ES-I3 (cell line): ENCODE measurements around the gene AZIN2.
"Not testable (repeated sequence)": the region's sequence is repeated elsewhere in the genome, so short reads cannot be mapped to it uniquely, and the experiment has no call there.

Source experiments
- H3K36me3 ChIP-seq: 2 replicates; pipeline ENCODE4 v1.6.1; 2013; ENCODE audit warnings: mild to moderate bottlenecking, low read length, control low read depth, moderate library complexity; ENCODE audit not compliant: insufficient read depth
- H3K4me1 ChIP-seq: 2 replicates; pipeline ENCODE4 v1.6.1; 2013; ENCODE audit warnings: mild to moderate bottlenecking, control low read depth, low read length; ENCODE audit not compliant: insufficient read depth
- H3K9ac ChIP-seq: 2 replicates; pipeline ENCODE4 v1.6.1; 2013; ENCODE audit warnings: low read depth, mild to moderate bottlenecking, low read length, moderate library complexity
- H3K9me3 ChIP-seq: 2 replicates; pipeline ENCODE4 v1.6.1; 2013; ENCODE audit warnings: mild to moderate bottlenecking, low read length, moderate library complexity; ENCODE audit not compliant: control insufficient read depth, insufficient read depth

Gene AZIN2

DNA sequence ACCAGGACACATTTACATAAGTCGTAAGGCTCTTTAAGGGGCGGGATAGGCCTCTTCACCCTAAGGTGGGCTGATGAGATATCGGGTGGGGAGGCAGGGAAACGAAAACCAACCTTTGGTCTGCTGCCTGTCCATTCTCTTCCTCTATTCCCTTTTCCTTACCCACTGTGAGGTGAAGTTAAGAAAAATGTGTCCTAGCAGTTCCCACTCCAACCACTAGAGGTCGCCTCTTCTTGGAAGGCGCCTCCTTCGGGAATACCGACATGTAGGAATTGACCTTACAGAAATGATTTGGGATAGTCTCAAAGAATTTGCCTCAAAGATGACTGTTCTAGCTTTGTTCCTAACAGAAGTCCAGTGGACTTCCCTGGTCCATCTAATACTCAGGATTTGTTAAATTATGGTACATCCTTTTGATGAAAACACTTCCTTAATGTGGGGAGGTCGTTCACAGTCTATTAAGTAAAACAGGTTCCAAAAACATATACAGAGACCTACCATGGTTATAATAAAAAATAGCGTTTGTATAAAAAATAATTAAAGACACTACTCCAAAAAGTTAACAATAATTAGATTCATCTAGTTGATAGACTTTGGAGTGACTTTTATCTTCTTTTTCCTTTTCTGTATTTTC, 14.1 kb downstream of the AZIN2 start:
- Histone ChIP-seq H3K4me1 (peaks cover 17% of the 10 kb centered on the region), H3K9me3 (no peaks in the 10 kb centered on the region), H3K36me3 (no peaks in the 10 kb centered on the region), H3K9ac (no peak overlapping the region)

DNA sequence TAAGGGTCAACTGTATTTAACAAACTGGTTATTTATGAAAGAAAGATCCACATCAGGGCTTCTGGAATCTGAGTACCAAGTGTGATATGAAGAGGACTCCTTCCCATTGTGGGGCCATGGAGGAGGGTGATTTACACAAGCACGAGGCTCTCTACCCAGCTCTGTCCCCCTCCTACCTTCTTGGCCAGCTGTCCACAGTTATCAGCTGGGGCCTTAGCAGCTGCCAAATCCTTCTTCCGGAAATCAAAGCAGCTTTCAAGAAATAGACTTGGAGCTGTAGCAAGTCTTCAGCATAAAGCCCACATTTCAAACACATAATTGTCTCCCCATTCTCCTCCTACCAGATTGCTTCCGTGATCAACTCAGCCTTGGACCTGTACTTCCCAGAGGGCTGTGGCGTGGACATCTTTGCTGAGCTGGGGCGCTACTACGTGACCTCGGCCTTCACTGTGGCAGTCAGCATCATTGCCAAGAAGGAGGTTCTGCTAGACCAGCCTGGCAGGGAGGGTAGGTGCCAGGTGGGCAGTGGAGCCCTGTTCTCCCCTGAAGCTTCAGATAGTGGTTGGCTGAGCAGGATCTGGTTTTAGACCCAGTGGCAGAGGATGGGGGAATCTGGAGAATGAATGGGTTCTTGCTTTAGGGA, 15.5 kb downstream of the AZIN2 start:
- H3K36me3 ChIP-seq = no peaks in the 10 kb centered on the region

DNA sequence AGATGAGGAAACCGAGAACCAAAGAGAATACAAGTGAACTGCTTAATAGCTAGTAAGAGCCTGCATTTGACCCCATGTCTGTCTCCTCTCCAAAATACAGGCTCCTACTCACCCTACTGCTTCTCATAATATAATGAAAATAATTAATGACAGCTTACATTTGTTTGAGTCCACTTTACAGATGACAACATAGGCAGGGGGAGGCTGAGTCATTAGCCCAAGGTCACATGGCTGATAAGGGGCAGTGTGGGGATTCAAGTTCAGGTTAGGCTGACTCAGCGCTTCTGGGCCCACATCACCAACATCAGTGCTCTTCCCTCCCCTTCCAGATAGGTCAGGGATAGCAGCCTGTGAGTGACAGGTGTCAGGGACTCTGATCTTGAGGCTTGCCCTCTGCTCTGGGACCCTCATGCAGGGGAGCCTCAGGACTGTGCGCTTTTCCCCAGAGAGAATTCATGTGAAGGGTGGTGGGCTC, 16.2 kb downstream of the AZIN2 start:
- Histone ChIP-seq H3K9me3 (no peaks in the 10 kb centered on the region), H3K9ac (no peak overlapping the region)

More for the DNA sequence above, 15.5 kb downstream of the AZIN2 start:
- peaks cover 17% of the 10 kb centered on the region for H3K4me1 ChIP-seq
- no peaks in the 10 kb centered on the region for H3K9me3 ChIP-seq
- H3K9ac ChIP-seq = no peak overlapping the region

GRCh38 chr1:33097762-33098161, 16.8 kb downstream of the AZIN2 start:
- H3K36me3 ChIP-seq = no peaks in the 10 kb centered on the region
- H3K9ac ChIP-seq = no peak overlapping the region
- H3K9me3 ChIP-seq = no peaks in the 10 kb centered on the region
- peaks cover 12% of the 10 kb centered on the region for H3K4me1 ChIP-seq

More for the DNA sequence above, 16.2 kb downstream of the AZIN2 start:
- Histone ChIP-seq H3K4me1 (peaks cover 17% of the 10 kb centered on the region), H3K36me3 (no peaks in the 10 kb centered on the region)

- H3K9me3 ChIP-seq = no peaks in the 10 kb centered on the region
- no peaks in the 10 kb centered on the region for H3K36me3 ChIP-seq
- no peak overlapping the region for H3K9ac ChIP-seq
- H3K4me1 ChIP-seq = peaks cover 7% of the 10 kb centered on the region; the same call in 1 of the 2 replicates
These were observed 17.4 kb downstream of the AZIN2 start for GRCh38 chr1:33098371-33098770.

- H3K36me3 ChIP-seq = no peaks in the 10 kb centered on the region
- H3K9me3 ChIP-seq = no peaks in the 10 kb centered on the region
- H3K9ac ChIP-seq = no peak overlapping the region
- peaks cover 7% of the 10 kb centered on the region; the same call in 1 of the 2 replicates for H3K4me1 ChIP-seq
These were observed 18.6 kb downstream of the AZIN2 start for GRCh38 chr1:33099290-33100118.

DNA sequence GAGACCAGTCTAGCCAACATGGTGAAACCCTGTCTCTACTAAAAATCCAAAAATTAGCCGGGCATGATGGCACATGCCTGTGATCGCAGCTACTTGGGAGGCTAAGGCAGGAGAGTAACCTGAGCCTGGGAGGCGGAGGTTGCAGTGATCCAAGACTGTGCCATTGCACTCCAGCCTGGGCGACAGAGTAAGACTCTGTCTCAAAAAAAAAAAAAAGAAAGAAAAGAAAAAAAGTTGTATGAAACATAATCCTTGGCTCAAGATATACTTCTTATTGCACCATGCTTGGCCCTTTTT, 19.1 kb downstream of the AZIN2 start:
- H3K4me1 ChIP-seq, H3K9ac ChIP-seq, H3K36me3 ChIP-seq, H3K9me3 ChIP-seq: not testable (repeated sequence)

GRCh38 chr1:33110477-33110876, 29.5 kb downstream of the AZIN2 start:
- H3K9ac ChIP-seq = no peak overlapping the region
- no peaks in the 10 kb centered on the region for H3K4me1 ChIP-seq
- peaks cover 5% of the 10 kb centered on the region; the same call in 1 of the 2 replicates for H3K9me3 ChIP-seq
- H3K36me3 ChIP-seq = no peaks in the 10 kb centered on the region

GRCh38 chr1:33111965-33112364, 31.0 kb downstream of the AZIN2 start:
- Histone ChIP-seq H3K9me3 (peaks cover 5% of the 10 kb centered on the region; the same call in 1 of the 2 replicates), H3K4me1 (no peaks in the 10 kb centered on the region), H3K36me3 (no peaks in the 10 kb centered on the region), H3K9ac (no peak overlapping the region)

- no peaks in the 10 kb centered on the region for H3K9me3 ChIP-seq
- H3K36me3 ChIP-seq = no peaks in the 10 kb centered on the region
- peaks cover 6% of the 10 kb centered on the region; the same call in 1 of the 2 replicates for H3K4me1 ChIP-seq
- no peak overlapping the region for H3K9ac ChIP-seq
These were observed 36.6 kb downstream of the AZIN2 start for GRCh38 chr1:33117440-33118085.

GRCh38 chr1:33118274-33118673, 37.3 kb downstream of the AZIN2 start:
- Histone ChIP-seq H3K4me1 (peaks cover 6% of the 10 kb centered on the region; the same call in 1 of the 2 replicates), H3K9ac (no peak overlapping the region)

GRCh38 chr1:33119050-33119449, 38.1 kb downstream of the AZIN2 start:
- no peaks in the 10 kb centered on the region for H3K9me3 ChIP-seq
- H3K36me3 ChIP-seq = no peaks in the 10 kb centered on the region
- peaks cover 6% of the 10 kb centered on the region; the same call in 1 of the 2 replicates for H3K4me1 ChIP-seq

More at GRCh38 chr1:33118274-33118673, 37.3 kb downstream of the AZIN2 start:
- no peaks in the 10 kb centered on the region for H3K36me3 ChIP-seq
- H3K9me3 ChIP-seq = no peaks in the 10 kb centered on the region

DNA sequence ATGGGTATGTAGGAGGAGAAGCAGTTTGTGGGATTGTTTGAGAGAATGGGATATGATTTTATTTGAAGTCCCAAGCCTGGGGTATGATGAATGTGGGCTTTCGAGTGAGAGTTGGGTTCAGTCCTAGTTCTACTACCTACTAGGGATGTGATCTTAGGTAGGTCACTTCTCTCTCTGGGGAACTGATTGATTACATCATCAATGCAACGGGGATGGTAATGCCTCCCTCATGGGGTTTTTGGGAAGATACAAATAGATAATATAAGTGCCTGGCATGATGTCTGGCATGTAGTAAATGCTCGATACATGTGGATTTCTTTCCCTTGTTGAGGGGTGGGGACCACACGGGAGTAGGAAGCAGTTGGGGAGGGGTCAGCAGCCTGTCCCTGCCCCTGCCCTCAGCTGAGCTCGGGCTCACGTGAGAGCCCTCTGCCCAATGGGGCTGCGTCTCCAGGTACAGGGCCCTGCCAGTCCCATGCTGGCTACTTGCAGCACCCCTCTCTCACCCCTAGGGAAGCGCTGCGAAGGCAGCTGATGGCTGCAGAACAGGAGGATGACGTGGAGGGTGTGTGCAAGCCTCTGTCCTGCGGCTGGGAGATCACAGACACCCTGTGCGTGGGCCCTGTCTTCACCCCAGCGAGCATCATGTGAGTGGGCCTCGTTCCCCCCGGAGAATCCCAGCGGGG, 38.7 kb downstream of the AZIN2 start:
- Histone ChIP-seq H3K36me3 (no peaks in the 10 kb centered on the region), H3K9me3 (no peaks in the 10 kb centered on the region), H3K9ac (no peak overlapping the region; the same call in 1 of the 2 replicates), H3K4me1 (peaks cover 6% of the 10 kb centered on the region; the same call in 1 of the 2 replicates)

More at GRCh38 chr1:33119050-33119449, 38.1 kb downstream of the AZIN2 start:
- H3K9ac ChIP-seq = no peak overlapping the region
